ENCODE data around the gene ITGA5. TPM values are rescaled to one million over a fixed set of nuclear protein-coding genes. Genes with fewer than 3 reads are reported as not detected.
A peak's percentile ranks its signal among the peaks of the same experiment; 100 is the strongest.

Gene ITGA5
- total RNA-seq, 1 donor from 2014 or later = 39.3 TPM

GRCh38 chr12:54389134-54389508 lies 29.9 kb downstream of the ITGA5 start:
- DNase-seq (ENCODE audit: low spot score) = no peak

GRCh38 chr12:54388237-54389133 lies 30.6 kb downstream of the ITGA5 start:
- DNase-seq (ENCODE audit: low spot score) = no peak

GRCh38 chr12:54387114-54387467 lies 32.0 kb downstream of the ITGA5 start:
- no peak for DNase-seq (ENCODE audit: low spot score)

GRCh38 chr12:54386403-54387113 lies 32.5 kb downstream of the ITGA5 start:
- no peak for DNase-seq (ENCODE audit: low spot score)

- no peak for DNase-seq (ENCODE audit: low spot score)
Measured at GRCh38 chr12:54385251-54385914, 33.7 kb downstream of the ITGA5 start.

GRCh38 chr12:54384591-54385041 lies 34.5 kb downstream of the ITGA5 start, which contains the start of gene ZNF385A:
ZNF385A (minus strand) TSS chr12:54384733; CDS start chr12:54384514, 219 bp downstream.
- no peak for DNase-seq (ENCODE audit: low spot score)

- no peak for DNase-seq (ENCODE audit: low spot score)
Measured at GRCh38 chr12:54383041-54383609, 35.9 kb downstream of the ITGA5 start.

- no peak for DNase-seq (ENCODE audit: low spot score)
Measured at GRCh38 chr12:54381136-54381535, 37.9 kb downstream of the ITGA5 start.

GRCh38 chr12:54379398-54380201 lies 39.5 kb downstream of the ITGA5 start:
- peak; percentile 88 for DNase-seq (ENCODE audit: low spot score)

GRCh38 chr12:54378796-54379397 lies 40.2 kb downstream of the ITGA5 start:
- no peak for DNase-seq (ENCODE audit: low spot score)

GRCh38 chr12:54377797-54378515 lies 41.1 kb downstream of the ITGA5 start:
- DNase-seq (ENCODE audit: low spot score) = no peak

GRCh38 chr12:54377007-54377406 lies 42.1 kb downstream of the ITGA5 start:
- no peak for DNase-seq (ENCODE audit: low spot score)

- no peak for DNase-seq (ENCODE audit: low spot score)
Measured at GRCh38 chr12:54376596-54376995, 42.5 kb downstream of the ITGA5 start.

GRCh38 chr12:54375259-54375579 lies 43.8 kb downstream of the ITGA5 start:
- DNase-seq (ENCODE audit: low spot score) = no peak

GRCh38 chr12:54374562-54375258 lies 44.4 kb downstream of the ITGA5 start:
- no peak for DNase-seq (ENCODE audit: low spot score)

GRCh38 chr12:54373649-54374561 lies 45.2 kb downstream of the ITGA5 start:
- no peak for DNase-seq (ENCODE audit: low spot score)

GRCh38 chr12:54372113-54372806 lies 46.8 kb downstream of the ITGA5 start:
- no peak for DNase-seq (ENCODE audit: low spot score)

Measured in mucosa of gallbladder (tissue), 1 donor.